Measurements from ENCODE around the gene SLC6A6.

SLC6A6 gene

DNA sequence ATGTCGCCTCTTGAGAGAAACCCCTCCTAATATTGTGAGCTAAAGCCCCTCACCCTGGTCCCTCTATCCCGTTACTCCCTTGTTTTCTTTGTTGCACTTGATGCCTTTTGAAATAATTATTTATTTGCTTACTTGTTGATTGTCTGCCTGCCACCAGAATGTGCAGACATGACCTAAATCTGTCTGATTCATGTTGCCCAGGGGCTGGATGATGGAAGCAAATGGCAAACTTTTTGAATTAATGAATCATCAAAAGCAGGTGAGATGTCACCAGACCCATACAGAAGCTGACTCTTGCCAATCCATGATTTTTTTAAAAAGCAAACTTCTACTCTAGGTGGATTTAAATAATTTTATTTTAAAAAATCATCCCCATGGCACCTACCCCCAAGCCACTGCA is 88.4 kb downstream of the SLC6A6 start:
- DNase-seq: no peak

DNA sequence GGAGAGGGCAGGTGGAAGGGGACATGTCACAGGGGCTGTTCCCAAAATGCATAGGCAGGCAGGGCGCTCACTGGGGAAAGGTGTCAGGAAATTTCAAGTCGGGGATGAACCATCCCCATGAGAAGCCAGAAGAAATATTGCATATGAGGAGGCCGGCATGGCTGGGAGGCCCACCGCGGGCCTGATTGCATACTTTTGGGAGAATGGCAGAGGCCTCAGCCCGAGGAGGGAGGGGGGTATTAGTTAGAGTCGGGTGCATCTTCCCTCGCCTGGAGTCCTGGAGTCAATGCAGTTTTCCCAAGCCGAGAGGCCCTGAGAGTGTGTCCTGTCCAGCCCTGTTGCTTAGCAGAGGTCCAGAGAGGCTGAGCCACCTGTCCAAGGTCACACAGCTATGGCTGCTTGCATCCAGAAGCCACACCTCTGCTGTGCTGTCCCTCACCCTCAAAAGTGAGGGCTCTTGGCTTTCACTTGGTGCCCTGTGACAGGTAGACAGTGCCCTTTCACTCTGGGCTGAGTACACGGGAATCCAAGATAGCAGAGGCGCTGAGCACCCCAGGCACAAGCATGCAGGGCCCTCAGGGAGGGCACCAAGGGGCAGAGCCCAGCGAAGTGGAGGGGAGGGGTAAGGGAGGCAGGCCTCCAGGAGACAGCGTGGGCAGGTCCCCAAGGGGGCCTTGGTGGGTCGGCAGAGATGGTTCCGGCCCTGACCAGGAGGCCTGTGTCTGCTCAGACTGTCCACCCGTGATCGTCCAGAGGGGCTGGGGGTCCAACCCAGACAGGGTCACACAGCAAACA is 89.2 kb downstream of the SLC6A6 start:
- no peak for DNase-seq

DNA sequence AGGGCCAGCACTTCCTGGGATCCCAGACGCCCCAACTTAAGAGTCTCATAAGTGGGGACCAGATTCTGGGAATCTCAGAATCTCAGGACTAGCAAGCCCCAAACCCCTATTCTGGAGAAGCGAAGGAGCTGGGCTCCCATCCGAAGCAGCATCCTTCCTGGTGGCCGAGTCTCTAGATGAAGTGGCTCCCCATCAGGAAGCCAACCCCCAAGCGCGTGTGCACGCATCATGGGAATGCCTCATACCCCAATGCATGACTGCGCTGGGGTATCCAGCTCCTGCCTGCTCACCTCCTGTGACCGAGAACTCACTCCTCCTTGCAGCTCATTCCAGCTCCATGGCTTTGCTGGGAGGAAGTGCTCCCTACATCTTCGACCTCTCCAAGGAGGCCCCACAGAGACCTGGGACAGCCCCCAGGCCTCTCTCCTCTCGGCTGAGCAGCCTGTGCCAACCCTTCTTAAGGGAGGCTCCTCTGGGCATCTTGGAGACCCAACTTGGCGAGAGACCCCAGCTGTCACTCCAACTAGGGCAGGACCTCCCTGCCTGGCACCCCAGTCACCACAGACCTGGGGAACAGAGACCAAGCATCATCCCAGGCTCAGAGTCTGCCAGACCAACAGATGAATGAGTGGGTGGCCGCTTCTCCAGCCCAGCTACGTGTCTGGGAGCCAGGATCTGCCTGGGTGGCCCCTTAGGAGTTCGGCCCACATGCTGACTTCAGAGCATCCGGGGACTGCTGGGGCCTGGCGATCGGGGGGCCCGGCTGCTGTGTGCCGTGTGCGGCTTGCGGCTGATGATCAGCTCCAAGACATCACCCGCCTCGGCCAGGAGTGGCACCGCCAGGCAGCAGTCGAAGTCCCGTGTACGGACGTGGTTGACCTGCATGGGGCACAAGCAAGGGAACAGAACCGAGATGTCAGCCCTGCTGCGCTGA is 90.8 kb downstream of the SLC6A6 start:
- no peak for DNase-seq

DNA sequence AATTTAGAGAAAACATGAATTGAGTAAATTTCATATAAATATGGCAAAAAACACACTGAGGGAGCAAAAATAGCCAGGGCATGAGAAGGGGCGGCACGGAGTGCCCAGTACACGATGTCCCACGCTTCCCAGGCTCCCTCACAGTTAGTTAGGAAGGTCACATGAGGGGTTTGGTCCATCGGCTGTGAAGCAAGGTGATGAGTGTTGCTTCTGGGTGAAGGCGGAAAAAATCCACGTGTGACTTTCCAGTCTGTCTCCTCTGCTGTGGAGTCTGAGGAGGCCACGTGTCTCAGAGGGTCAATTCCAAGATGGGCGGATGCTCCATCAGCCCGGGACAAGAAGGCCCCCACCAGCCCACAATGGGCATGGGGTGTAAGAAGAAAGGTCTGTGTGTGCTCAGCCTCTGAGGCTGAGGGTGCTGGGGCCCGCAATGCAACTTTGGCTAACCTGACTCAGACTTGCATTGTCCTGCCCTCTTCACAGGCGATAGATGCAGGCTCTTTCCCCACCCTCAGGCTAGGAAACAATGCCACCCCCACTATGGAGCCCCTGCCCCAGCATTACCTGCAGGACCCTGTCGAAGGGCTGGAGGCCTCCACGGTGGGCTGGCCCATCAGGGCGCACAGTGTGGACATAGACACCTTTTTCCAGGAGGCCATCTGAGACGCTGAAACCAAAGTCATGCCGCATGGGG is 92.0 kb downstream of the SLC6A6 start:
- no peak for DNase-seq

DNA sequence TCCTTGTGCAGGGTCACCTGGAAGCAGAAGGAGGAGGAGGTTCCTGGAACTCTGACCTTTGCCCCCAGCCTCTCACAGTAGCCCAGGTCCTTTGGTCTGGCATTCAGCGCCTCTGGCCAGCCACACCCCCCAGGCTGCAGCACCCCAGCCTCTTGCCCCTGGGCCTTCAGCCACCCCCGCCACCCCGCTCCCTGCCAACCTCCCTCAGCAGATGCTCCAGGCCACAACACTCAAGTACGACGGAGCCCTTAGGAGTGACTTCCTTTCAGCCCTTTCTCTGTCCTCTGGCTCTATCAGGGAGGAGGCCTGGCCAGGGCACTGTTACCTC is 92.5 kb downstream of the SLC6A6 start:
- no peak for DNase-seq

DNA sequence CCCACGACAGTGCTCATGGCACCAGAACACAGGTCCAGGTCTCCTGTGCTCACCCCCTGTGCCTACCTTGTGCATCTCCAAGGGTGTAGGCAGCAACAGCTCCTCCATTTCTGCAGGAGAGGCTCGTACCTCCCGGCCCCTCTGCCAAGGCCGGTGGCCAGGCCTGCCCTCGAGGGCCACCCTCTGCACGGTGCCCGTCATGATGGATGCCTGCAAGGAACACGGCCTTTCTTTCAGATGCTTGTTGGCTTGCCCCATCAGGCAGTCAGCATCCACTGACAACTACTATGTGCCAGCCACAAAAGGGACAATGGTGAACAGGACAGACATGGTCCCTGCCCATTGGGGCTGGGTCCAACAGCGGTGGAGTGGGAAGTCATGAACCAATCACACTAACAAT is 93.9 kb downstream of the SLC6A6 start:
- DNase-seq: no peak

DNA sequence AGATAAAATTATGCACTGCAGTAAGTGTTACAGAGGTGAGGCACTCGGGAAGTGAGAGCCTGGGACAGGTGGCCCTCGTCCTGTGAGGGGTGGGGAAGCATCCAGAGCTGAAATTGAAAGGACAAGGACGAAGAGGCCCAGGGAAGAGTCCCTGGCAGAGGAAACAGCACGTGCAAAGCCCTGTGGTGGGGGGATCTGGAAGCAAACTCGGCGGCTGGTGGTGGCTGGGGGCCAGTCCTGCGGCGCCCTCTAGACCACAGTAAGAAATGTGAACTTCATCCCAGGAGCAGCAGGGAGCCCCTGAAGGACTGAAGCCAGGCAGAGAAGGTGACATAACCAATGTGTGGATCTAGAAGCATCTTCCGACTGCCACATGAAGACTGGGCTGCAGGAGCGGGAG is 94.9 kb downstream of the SLC6A6 start:
- DNase-seq: no peak

DNA sequence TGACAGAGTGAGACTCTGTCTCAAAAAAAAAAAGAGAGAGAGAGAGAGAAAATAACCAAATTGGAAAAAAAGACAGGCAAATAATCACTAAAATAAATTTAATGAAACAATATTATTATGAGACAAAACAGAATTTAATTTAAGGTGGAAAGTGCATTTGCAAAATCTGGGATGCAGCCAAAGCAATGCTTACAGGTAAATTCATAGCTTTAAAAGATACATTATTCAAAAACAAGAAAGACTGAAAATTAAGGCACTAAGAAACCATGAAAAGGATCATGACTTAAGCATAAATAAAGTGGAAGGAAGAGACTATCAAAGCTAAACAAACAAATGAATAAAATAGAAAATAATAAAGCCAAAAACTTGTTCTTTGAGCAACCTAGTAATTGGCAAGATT is 100.1 kb downstream of the SLC6A6 start:
- DNase-seq: no peak

DNA sequence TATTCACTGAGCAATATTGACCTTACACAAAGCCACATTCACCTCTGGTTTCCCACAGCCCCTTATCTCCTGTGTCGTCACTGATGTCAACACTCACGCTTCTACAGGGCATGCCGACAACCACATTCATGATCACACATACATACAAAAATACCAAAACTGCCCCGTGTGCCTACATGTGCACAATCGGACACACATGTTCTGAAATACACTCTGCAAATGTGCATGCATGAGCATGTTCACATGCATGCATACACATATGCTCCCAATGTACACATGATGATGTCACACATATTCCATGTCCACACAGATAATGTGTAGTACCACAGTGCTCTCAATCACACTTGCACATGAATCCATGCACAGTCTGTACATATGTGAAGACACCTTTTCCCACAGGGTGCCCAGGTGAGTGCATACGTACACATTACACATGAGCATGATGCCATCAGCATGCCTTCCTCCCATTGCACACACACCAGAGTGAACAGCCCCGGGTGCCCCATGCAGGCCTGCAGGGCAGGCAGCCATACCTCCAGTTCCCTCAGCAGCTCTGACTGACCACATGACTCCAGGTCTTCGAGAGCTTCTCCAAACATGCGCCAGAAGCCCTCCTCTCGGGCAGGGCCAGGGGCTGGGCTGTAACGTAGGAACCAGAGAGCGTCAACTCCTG is 100.8 kb downstream of the SLC6A6 start:
- DNase-seq: no peak

DNA sequence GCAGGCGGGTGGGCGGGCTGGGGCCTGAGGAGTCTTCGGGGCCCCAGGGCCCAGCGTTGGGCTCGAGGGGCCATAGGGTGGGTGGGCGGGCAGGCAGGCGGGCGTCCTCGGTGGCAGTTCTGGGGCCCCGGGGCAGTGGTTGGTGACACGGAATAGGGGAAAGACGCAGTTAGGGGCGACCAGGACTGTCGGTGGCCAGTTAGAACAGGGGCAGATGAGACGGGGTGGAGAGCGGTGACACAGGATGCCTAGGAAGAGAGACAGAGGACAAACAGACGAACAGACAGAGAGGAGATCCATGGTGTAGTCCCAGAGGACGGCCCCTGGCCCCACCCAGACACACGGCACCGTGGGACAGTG is 101.3 kb downstream of the SLC6A6 start:
- DNase-seq: no peak

DNA sequence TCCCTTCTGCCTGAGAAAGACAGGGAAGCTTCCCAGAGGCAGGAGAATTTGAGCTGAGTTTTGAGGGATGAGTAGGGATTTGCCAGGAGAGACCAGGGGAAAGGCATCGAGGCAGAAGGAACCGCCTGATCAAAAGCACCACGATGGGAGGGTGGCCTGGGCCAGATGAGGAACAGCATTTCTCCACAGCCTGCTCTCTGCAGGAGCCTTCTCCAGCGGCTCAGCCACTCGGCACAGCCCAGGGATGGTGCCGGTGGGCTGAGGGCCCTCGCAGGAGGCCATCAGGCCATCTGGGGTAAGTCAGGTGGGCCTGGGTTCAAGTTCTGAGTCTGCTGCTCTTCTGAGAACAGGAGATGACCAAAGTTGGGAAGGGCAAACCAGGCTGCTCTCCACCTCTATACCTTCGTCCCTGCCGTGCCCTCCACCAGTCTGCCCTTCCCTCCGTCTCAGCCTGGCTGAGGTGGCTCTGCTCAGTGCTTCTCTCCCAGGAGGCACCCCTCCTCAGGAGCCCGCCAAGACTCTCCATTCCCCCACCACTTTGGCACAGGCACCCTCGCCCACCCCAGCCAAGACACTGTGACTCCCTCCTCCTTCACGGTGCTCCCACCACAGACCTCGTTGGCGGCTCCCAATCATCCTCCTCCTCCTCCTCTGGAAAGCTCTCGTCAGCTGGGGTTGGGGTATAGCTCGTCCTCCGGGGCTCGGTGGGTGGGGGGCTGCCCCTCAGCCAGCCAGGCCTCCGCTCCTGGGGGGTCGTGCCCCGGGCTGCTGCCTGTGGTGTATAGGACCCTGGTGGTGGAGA is 102.8 kb downstream of the SLC6A6 start:
- no peak for DNase-seq

DNA sequence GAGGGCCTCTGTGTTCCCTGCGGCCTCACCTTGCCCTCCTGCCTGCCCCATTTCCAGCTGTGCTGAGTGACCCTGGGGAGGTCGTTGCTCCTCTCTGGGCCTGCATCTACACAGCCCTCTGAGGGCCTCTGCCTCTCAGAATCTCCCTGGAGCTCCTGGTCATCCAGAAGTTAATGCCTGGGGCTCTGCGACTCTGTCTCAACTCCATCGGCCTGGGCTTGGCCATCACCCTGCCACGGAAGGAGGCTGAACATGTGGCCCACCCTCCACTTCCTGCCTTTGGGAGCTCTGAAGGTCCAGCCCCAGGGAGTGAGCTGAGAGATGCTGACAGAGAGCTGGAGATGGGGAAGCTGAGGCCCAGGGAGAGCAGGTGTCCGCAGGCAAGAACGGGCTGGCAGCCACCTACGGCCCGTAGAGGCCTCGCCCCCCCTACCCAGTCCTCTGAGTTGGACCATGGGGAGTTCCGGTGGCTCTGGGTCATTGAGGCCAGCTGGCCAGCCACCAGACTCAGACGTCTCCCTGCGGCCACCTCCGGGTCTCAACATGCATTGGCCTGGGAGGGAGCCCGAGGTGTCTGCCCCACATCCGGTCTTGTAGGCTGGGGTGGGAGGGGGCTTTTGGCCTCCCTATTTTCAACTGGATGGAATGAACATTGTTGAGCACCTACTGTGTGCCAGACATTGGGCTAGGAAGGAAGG is 103.5 kb downstream of the SLC6A6 start:
- no peak for DNase-seq

DNA sequence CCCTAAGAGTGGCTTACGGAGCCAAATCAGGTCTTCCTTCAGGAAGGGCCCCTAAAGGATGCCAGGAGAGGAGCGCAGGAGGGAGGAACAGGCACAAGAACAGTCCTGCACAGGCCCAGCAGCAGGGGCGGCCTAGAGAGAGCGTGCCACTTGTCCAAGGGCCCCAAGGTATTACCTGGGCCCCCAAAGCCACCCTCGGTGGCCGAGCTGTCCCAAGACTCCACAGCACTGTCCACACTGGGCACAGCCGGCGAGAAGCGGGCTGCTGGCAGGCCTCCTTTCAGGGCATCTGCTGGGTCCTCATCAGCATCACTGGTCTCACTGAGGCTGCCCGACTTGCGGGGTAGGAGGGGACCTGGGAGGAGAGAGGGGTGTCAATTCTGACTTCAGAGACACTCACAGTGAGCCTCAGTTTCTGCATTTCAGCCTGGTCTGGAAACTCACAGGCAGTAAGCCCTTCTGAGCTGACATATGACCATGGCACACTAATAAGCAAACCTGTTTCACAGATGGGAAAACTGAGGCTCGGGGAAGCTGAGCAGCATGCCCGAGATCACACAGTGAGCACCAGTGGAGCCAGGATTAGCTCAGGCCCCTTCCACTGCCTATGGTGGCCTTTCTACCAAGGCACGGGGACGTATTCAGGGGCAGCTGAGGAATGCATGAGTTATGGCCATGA is 104.4 kb downstream of the SLC6A6 start:
- no peak for DNase-seq

DNA sequence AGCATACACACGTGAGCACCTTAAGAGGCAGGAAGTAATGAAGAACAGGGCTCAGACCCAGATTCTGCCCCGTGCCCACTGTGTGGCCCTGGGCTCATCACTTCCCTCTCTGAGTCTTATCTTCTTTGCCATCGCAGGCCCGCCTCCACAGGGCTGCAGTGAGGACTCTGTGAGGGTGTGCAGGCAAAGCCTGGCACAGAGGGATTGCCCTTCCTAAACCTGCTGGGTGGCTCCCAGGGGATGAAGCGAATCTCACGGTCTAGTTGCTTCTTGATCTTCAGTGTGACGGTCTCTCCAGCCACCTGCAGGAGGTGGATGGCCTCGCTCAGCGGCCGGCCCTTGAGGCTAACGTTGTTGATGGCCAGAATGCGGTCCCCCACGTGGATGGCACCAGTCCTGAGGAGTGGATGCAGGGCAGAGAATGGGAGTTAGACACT is 104.9 kb downstream of the SLC6A6 start:
- no peak for DNase-seq

DNA sequence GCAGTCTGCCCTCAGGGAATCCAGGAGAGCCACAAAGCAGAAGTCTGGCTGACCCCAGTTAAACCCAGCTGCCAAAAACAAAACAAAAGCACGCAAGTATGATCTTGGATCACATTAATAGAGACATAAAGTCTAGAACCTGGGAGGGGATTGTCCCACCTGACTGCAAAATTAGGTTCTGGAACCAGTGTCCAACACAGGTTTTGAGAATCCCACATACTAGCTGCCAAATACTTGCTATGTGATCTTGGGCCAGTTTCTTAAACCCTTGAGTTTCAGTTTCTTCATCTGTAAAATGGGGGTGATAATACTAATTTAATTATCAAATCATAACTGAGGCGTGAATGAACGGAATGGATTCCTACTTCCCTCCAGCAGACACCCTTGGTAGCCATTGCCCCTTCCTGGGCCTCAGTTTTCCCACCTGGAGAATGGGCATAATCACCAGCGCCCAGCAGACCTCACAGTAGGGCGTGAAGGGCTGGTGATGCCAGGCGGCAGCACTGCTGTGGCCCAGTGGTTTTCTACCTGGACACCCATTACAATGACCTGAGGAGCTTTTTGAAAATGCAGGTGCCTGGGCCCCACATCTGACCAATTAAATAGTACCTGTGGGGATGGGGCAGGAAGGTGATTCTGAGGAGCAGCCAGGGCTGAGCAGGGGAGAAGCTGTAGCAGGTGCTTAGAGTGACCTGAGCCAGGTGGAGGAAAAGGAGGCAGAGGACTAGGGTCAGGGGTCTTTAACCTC is 105.5 kb downstream of the SLC6A6 start:
- no peak for DNase-seq

DNA sequence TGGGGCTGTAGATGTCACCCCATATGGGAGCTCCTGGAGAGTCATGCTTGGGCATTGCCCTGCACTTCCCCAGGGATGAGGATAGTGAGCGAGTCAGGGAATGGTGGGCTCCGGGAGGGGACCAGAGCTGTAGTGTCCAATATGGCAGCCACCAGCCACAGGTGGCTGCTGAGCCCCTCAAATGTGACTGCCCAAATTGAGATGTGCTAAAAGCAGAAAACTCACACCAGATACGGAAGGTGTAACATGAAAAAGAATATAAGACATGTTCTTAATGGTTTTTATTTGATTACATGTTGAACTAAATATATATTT is 106.1 kb downstream of the SLC6A6 start:
- no peak for DNase-seq

DNA sequence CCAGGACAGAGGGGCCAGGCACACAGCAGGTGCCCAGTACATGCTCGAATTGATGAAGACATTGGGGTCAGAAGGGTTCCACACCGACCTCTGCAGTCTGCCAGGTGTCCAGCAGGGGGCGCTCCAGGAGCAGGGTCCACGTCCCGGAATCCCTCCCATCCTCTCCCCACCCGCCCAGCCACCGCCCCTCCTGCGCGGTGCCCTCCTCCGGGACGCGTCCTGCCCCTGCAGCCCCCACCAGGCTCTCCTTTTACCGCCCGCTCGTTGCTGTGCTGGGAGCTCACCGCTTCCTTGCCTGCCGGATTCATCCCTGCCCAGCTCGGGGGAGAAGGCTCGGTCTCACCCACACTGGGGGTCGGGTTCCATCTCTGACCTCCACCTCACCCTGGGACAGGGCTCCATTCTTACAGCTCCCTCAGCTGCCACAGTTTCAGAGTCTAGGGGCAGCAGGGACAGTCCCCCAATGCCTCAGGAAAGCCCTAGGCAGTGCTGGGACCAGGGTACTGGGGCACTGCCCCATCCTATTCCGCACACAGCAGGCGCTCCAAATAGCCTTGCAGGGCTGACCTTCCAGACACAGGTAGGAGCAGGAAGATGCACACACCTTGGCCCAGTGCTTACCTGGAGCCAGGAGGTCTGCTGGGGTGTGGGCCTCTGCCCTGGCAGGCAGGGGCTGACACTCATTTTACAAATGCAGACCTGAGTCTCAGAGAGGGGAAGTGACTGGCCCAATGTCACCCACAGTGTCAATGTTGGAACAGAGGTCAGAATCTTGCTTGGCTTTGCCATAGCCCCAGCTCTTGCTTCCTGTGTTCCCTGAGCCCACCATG is 106.8 kb downstream of the SLC6A6 start:
- DNase-seq: no peak

DNA sequence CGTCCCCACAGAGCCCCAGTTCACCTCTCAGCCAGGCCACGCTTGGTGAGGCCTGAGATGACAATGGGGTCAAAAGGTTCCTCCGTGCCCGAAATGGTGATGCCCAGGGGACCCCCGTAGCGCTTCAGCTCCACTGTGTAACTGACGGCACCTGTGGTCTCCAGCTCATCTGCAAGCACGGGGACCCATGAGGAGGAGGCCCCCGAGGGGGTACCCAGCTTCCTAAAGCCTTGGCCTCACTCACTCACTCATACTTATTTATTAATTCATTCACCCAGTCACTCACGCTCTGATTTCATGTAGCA is 107.3 kb downstream of the SLC6A6 start:
- no peak for DNase-seq

DNA sequence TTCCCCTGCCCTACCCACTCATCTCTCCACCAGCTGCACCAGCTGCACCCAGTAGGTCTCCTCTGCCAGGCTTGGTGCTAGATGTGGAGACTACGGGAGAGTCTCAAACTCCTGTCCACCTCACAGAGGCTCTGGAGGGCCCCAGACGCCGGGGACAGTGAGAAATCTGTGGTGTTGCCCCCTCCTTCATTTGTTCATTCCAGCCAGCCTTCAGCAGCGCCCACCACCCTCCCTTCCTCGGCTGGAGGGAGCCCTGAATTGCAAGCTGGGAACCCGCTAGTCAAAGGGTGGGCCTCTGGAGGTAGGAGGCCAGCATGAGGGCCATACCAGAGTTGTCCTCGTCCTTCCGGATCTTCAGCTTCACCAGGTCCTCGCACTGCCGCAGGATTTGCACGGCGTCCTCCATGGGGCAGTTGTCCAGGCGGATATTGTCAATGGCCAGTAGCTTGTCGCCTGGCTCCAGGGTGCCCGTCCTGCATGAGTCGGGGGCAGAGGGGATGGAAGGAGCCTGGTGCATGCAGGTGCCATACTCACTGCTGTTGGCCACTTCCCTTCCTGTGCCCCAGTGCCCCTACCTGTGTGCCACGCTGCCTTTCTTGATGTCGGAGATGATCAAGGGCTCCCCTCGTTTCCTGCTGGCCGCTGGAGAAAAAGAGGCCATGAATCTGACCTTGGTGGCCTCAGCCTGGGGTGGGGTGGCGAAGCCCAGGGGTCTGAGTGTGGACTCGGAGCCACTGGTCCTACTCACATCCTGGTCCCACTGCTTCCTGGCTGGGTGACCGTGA is 108.6 kb downstream of the SLC6A6 start:
- DNase-seq: no peak

All from amniotic stem cell (primary cell).